Measurements from ENCODE around the gene IL15RA. TPM values are rescaled to one million over a fixed set of nuclear protein-coding genes. Genes with fewer than 3 reads are reported as not detected.
"Not testable (repeated sequence)": the region's sequence is repeated elsewhere in the genome, so short reads cannot be mapped to it uniquely, and the experiment has no call there.

IL15RA gene
- polyA plus RNA-seq, 2 of the 4 experiments (the other 2 are of a cell fraction), result 0.46 to 0.83 TPM

- ATAC-seq; POLR2A ChIA-PET; DNase-seq (ENCODE audit: low read depth in 1 of 2, low spot score in 1 of 2); CTCF ChIA-PET; H3K4me1 ChIP-seq; H3K4me3 ChIP-seq; H3K27ac ChIP-seq; FAIRE-seq: not testable (repeated sequence)
- Histone ChIP-seq H3K4me2 (0 out of 3 replicates have a peak overlapping the region, but pooled peaks have one; percentile 1), H3K9me3 (peaks cover 15% of the 10 kb centered on the region)
- 34% methylated on average over 6 of the region's 6 CpGs for WGBS (ENCODE audit: missing lambda C conversion rate)
Observed at GRCh38 chr10:6005161-6005804, 27.9 kb upstream of the IL15RA start.

GRCh38 chr10:6002809-6003510 is 25.6 kb upstream of the IL15RA start:
- no peak overlapping the region for H3K4me2 ChIP-seq

GRCh38 chr10:5999440-6000165 is 22.3 kb upstream of the IL15RA start:
- DNase-seq (ENCODE audit: low read depth in 1 of 2, low spot score in 1 of 2) (no peak), FAIRE-seq (no peak), ATAC-seq (peak; percentile 59 to 60; a peak in 4 of 6 replicates)
- Histone ChIP-seq H3K4me1 (no peaks in the 10 kb centered on the region), H3K4me2 (peak overlapping the region; percentile 47), H3K9me3 (peaks cover 5% of the 10 kb centered on the region; the same call in 1 of the 3 replicates), H3K4me3 (no peak overlapping the region; the same call in 2 of the 3 replicates), H3K27ac (no peak overlapping the region)
- WGBS (ENCODE audit: missing lambda C conversion rate), result 19% methylated on average over 20 of the region's 20 CpGs
- TF ChIP-seq RFX5 (IDR thresholded peaks at IDR 0.05) (no peak), ZNF302 (CRISPR knock-in tag; IDR thresholded peaks at IDR 0.05) (no peak), FOSB (CRISPR knock-in tag; IDR thresholded peaks at IDR 0.05) (no peak), CBX2 (IDR thresholded peaks at IDR 0.05; ENCODE audit: borderline replicate concordance, low read depth) (no peak), HOXB13 (CRISPR knock-in tag; IDR thresholded peaks at IDR 0.05; ENCODE audit: low read depth) (no peak), HOXA7 (CRISPR knock-in tag; IDR thresholded peaks at IDR 0.05) (no peak), MAFK (IDR thresholded peaks at IDR 0.05; ENCODE audit: partially characterized antibody) (no peak), ESRRA (IDR thresholded peaks at IDR 0.05; ENCODE audit: borderline replicate concordance, low read length) (no peak), CHD4 (IDR thresholded peaks at IDR 0.05; ENCODE audit: borderline replicate concordance) (no peak), ELK1 (IDR thresholded peaks at IDR 0.05; ENCODE audit: low read depth, low read length) (no peak), HEYL (CRISPR knock-in tag; IDR thresholded peaks at IDR 0.05) (no peak), CBX8 (IDR thresholded peaks at IDR 0.05) (no peak), HDAC2 (IDR thresholded peaks at IDR 0.05) (no peak), TP53 (CRISPR knock-in tag; IDR thresholded peaks at IDR 0.05) (no peak), POLR2A (IDR thresholded peaks at IDR 0.05; ENCODE audit: low read length) (no peak), FOXS1 (CRISPR knock-in tag; IDR thresholded peaks at IDR 0.05) (no peak), RNF2 (IDR thresholded peaks at IDR 0.05; ENCODE audit: borderline replicate concordance, low read depth) (no peak), KDM1A (IDR thresholded peaks at IDR 0.05; ENCODE audit: low read depth) (no peak)
- CTCF ChIA-PET, result interaction anchor here (2.8 kb wide), 1 partner anchor 14 kb away, joined by 7 read pairs; no protein-coding TSS in a partner anchor
- POLR2A ChIA-PET, result no interaction called here

More at GRCh38 chr10:6002809-6003510, 25.6 kb upstream of the IL15RA start:
- ATAC-seq (no peak), DNase-seq (ENCODE audit: low read depth in 1 of 2, low spot score in 1 of 2) (no peak), FAIRE-seq (no peak)
- ChIA-PET CTCF (interaction anchor here (1.3 kb wide), 1 partner anchor 11 kb away, joined by 3 read pairs; no protein-coding TSS in a partner anchor), POLR2A (no interaction called here)
- no peak overlapping the region for H3K4me3 ChIP-seq
- H3K4me1 ChIP-seq, result no peaks in the 10 kb centered on the region
- 34% methylated on average over 12 of the region's 12 CpGs for WGBS (ENCODE audit: missing lambda C conversion rate)
- TF ChIP-seq USF2 (IDR thresholded peaks at IDR 0.05) (no peak), TP53 (CRISPR knock-in tag; IDR thresholded peaks at IDR 0.05) (no peak), JUN (IDR thresholded peaks at IDR 0.05) (no peak), RCOR1 (IDR thresholded peaks at IDR 0.05; ENCODE audit: low read depth, low read length) (no peak), RARB (CRISPR knock-in tag; IDR thresholded peaks at IDR 0.05) (no peak), ZFP36 (IDR thresholded peaks at IDR 0.05; ENCODE audit: borderline replicate concordance, partially characterized antibody) (no peak), JUNB (IDR thresholded peaks at IDR 0.05) (no peak)
- H3K9me3 ChIP-seq, result peaks cover 11% of the 10 kb centered on the region; the same call in 2 of the 3 replicates
- H3K27ac ChIP-seq, result no peak overlapping the region
